Cardiac fibroblast (primary cell): ENCODE data around the gene ITPR2.
"Not testable (repeated sequence)": the region's sequence is repeated elsewhere in the genome, so short reads cannot be mapped to it uniquely, and the experiment has no call there.

Experiments
- DNase-seq, 2 donors: peaks; one replicate each; pipeline versions ENCODE4 v3.0.0 to v3.0.0-alpha.2; 2010; ENCODE audit warnings: low read depth in 2 of 2
- H3K4me3 ChIP-seq, 2 donors: replicated peaks in 1 of 2; 1 replicate in 1 of 2; 2 replicates in 1 of 2; pipeline ENCODE4 v1.5.1; 2011; ENCODE audit warnings: low read depth in 2 of 2, low read length in 2 of 2, mild to moderate bottlenecking in 2 of 2, moderate library complexity in 1 of 2
- TF ChIP-seq, protein P1 (sequence below): IDR thresholded peaks from one replicate; pipeline ENCODE4 v1.5.1; 2011; ENCODE audit warnings: low read depth, mild to moderate bottlenecking, low read length, inconsistent platforms

ITPR2 gene

DNA sequence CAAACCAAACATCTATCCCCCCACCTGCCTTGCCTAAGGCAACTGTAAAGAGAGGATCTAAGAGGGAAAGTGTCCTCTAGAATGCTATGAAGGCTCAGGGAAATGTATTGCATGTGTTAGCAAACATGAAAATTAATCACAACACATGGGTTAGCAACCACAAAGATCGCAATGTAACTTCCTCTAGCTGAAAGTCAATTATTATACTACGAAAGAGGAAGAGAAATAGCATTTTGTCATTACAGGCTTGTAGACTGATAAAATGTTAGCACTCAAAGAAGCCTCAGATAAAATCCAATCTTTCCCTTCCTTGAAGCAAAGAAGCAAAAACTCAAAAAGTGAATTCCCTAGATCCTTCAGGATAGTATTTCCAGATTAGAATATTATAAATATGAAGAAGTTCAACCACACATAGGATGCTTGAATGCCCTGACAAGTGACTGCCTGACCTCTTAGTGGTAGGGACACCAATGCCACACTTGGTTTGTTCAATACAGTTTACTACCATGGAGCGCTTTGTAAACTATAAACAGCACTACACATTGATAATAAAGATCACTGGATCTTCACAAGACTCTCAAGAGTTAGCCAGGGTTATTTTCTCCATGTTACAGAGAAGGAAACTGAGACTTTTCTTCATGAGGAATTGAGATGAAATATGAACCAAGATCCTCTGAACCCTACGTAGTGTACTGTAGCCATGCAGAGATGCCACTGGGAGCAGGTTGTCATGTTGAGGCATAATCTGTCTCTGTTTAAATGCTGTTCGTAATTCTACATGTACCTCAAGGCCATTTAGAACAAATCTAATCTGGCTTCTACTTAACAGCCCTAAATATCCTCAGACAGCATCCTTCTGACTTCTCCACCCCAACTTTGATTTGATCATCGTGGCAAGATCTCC, 100.7 kb downstream of the ITPR2 start:
- DNase-seq = no peak
- TF ChIP-seq, protein P1, sequence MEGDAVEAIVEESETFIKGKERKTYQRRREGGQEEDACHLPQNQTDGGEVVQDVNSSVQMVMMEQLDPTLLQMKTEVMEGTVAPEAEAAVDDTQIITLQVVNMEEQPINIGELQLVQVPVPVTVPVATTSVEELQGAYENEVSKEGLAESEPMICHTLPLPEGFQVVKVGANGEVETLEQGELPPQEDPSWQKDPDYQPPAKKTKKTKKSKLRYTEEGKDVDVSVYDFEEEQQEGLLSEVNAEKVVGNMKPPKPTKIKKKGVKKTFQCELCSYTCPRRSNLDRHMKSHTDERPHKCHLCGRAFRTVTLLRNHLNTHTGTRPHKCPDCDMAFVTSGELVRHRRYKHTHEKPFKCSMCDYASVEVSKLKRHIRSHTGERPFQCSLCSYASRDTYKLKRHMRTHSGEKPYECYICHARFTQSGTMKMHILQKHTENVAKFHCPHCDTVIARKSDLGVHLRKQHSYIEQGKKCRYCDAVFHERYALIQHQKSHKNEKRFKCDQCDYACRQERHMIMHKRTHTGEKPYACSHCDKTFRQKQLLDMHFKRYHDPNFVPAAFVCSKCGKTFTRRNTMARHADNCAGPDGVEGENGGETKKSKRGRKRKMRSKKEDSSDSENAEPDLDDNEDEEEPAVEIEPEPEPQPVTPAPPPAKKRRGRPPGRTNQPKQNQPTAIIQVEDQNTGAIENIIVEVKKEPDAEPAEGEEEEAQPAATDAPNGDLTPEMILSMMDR = no peak
- H3K4me3 ChIP-seq = no peak overlapping the region

GRCh38 chr12:26730481-26731350, 102.3 kb downstream of the ITPR2 start:
- DNase-seq = no peak
- no peak overlapping the region for H3K4me3 ChIP-seq
- TF ChIP-seq, protein P1 = no peak

GRCh38 chr12:26729137-26729671, 103.8 kb downstream of the ITPR2 start:
- not testable (repeated sequence) for H3K4me3 ChIP-seq

GRCh38 chr12:26728205-26729050, 104.6 kb downstream of the ITPR2 start:
- DNase-seq = no peak
- TF ChIP-seq, protein P1 = no peak
- no peak overlapping the region for H3K4me3 ChIP-seq

More at GRCh38 chr12:26729137-26729671, 103.8 kb downstream of the ITPR2 start:
- not testable (repeated sequence) for DNase-seq

- TF ChIP-seq, protein P1 = no peak
- no peak for DNase-seq
- H3K4me3 ChIP-seq = no peak overlapping the region
These were observed 105.4 kb downstream of the ITPR2 start for GRCh38 chr12:26727482-26728204.

DNA sequence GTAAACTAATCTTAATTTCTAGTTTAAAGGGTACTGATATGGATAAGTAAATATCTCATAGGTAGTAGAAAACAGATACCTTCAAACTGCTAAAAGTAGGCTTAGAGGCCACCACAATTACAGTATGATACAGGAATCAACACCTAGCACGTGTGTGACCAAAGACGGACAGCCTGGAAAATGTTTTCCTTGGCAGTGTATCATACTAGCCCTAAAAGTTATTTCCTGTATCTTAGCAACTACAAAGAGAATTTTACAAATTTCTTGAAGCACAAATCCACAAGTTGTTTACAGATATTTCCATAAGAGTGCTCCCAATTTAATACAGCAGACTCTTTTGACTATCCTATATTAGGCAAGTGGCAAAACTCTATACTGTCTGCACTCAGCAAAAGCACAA, 106.0 kb downstream of the ITPR2 start:
- no peak overlapping the region for H3K4me3 ChIP-seq
- peak; percentile 35 to 42 for DNase-seq
- TF ChIP-seq, protein P1 = no peak
